ENCODE data around the gene MS4A8. TPM values are rescaled to one million over a fixed set of nuclear protein-coding genes. Genes with fewer than 3 reads are reported as not detected.
"Not testable (repeated sequence)": the region's sequence is repeated elsewhere in the genome, so short reads cannot be mapped to it uniquely, and the experiment has no call there.

MS4A8 gene, protein sequence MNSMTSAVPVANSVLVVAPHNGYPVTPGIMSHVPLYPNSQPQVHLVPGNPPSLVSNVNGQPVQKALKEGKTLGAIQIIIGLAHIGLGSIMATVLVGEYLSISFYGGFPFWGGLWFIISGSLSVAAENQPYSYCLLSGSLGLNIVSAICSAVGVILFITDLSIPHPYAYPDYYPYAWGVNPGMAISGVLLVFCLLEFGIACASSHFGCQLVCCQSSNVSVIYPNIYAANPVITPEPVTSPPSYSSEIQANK
- not detected in 2 replicates for total RNA-seq (2014; rRNA removed; shearing (Covaris generic))

DNA sequence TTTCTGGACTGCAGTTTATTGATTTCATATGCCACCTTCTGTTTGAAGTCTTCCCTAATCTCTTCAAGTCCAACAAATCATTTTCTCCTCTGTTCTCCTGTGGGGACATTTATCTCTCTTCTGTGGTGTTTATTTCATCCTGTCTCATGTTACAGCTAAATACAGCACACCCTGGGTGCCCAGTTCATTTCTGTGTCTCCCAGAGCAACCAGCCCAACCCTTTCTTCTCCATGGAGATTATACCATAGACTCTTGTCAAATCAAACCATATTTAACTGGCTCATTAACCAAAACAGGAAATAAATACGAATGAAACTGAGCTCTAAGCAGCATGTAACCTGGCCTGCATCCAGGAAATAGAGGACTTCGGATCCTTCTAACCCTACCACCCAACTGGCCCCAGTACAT, at the start of gene MS4A8:
MS4A8 (plus strand) TSS at position 329 of the 408 bp plus-strand sequence. CDS start 1,249 bp downstream, outside the sequence.
- DNase-seq (ENCODE audit: low spot score) = no peak

DNA sequence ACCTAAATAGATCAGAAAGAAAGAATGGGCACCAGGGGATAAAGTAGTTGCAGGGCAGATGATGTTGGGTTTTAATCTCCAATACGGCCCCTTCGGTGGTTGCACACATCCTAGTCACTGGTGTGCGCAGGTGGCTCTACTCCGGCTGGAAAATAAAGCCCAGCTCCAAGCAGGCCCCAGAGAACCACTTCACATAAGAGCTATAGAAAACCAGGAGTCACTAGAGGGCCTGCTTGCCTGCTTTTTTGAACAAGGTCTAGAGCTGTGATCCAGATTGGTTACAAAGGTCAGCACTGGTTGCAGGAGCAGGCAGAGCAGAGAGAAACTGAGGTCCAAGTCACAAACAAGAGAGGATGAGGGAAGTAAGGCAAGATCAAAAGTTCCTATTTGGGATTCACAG, 41.5 kb upstream of the MS4A8 start:
- no peak for DNase-seq (ENCODE audit: low spot score)

DNA sequence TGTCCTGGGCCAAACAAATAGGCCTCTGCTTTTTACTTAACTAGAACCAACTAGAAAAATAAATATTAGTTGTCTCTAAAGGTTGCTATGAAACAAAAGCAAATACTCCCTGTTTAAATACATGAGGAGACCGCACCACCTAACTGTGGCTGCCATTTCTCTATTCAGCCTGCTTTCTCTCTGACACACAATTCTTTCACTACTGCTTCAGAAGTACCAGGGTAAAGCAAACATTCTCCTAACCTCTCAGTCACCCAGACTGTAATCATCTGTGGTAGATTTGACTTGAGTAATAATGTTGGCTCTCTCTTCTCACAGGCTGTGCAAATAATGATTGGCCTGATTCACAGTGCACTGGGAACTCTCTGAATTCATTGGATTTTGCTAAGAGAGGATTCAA, 41.0 kb upstream of the MS4A8 start:
- DNase-seq (ENCODE audit: low spot score) = no peak

DNA sequence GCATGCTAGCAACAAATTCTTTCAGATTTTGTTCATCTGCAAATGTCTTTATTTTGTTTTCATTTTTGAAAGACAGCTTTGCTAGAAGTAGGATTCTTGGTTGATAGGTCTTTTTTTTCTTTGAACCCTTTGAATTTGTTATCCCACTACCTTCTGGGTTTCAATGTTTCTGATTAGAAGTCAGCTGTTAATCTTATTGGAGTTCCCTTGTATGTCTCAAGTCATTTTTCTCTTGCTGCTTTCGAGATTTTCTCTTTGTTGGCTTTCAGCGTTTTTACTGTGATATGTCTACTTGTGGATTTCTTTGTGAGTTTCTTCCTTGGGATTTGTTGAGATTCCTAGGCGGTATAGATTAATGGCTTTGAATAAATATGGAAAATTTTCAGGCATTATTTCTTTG, 27.2 kb upstream of the MS4A8 start:
- DNase-seq (ENCODE audit: low spot score) = no peak

DNA sequence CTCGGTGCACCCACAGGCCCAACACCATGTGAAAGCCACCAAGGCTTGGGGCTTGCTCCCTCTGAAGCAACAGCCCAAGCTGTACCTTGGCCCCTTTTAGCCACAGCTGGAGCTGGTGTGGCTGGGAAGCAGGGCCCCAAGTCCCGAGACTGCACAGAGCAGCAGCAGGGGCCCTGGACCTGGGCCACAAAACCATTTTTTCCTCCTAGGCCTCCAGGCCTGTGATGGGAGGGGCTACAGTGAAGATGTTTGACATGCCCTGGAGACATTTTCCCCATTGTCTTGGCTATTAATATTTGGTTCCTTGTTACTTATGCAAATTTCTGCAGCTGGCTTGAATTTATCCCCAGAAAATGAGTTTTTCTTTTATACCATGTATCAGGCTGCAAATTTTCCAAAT, 21.2 kb upstream of the MS4A8 start:
- not testable (repeated sequence) for DNase-seq (ENCODE audit: low spot score)

DNA sequence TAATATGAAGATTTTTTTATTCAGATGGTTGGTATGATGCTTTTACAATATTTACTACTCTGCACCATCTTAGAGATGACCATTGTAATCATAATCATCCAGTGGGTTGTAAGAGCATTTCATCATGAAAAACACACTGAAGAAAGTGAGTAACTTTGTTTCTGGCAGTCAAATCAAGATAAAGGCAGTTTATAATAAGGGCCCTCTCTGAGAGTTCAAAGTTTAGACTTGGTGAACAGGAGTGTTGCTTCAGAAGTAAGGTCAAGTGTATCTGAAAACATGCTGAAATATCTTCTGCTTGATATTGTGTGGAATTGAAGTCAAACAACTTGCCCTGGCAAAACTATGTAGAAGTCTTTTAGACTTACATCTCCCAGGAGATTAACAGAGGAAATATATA, 19.5 kb upstream of the MS4A8 start:
- DNase-seq (ENCODE audit: low spot score) = no peak

DNA sequence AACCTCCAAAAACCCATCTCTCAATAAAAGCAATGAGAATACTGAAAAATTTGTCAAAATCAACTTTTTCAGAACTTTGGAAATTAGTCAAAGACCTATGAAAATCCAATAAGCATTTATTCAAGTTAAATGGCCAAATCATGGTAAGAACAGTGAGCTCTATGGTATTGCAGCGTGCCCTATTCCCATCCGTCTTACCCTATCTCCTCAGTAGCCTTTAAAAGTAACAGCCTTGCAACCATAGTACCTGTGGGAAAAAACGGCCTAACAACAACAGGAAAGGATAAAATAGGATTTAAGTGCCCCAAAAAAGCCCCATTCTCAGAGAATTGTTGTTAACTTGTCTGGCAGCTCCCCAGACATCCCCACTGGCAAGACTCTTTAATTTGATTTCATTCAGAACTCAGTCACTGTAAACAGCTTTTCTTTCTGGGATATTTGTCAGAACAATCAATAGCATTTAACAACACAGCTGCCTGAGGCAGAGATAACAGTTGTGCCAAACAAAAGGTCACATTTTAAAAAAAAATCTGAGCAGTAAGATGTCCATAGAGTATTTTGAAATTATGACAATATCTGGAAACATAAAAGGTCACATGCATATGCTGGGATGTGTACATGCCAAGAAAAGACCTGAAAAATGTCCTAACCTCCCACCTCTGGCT, 18.8 kb upstream of the MS4A8 start:
- no peak for DNase-seq (ENCODE audit: low spot score)

DNA sequence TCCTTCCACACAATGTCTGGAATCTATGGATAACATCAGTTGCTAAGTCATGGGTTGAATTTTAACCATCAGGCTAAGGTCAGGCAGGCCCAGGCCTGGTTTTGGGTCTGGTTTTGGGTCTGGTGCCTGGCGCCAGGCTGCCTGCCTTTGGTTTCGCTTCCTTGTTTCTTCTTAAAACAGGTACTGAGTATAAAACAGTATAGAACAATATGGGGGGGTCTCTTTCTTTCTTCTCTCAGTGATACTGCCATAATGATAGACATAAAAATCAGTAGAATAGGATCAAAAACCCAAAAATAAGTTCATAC, 14.9 kb upstream of the MS4A8 start:
- DNase-seq (ENCODE audit: low spot score) = not testable (repeated sequence)

DNA sequence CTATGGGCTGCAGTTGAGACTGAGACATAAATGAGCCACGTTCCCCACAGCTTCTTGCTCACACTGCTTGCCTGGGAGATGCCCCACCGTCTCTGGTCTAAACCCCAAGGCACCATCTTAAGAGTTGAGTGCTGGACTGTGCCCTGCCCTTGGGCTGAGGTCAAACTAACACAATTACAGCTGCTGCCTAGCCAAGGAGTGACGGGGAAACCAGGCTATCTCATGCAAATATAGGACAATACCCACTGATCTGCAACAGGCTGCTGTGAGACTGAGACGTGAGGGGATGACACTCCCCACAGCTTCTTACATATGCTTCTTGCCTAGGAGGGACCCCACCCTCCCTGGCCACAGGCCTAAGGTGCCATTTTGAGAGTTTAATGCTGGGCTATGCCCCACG, 7.8 kb upstream of the MS4A8 start:
- DNase-seq (ENCODE audit: low spot score) = no peak

DNA sequence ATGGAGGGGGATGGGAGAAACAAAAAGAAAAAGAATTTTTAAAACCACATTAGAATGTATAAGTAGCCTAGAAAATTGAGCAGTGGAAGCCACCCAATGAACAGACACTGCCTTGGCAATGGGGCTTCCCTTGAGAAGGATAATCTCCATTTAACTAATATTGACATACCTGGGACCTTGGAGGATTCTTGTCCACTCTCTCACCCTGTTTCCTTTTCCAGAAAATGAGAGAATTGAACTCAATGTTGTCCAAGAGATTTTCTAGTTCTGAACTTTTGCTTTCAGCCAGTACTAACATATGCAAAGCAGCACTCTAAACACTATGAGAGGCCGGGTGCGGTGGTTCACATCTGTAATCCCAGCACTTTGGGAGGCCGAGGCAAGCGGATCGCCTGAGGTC, 524 bp downstream of the MS4A8 start:
- no peak for DNase-seq (ENCODE audit: low spot score)

DNA sequence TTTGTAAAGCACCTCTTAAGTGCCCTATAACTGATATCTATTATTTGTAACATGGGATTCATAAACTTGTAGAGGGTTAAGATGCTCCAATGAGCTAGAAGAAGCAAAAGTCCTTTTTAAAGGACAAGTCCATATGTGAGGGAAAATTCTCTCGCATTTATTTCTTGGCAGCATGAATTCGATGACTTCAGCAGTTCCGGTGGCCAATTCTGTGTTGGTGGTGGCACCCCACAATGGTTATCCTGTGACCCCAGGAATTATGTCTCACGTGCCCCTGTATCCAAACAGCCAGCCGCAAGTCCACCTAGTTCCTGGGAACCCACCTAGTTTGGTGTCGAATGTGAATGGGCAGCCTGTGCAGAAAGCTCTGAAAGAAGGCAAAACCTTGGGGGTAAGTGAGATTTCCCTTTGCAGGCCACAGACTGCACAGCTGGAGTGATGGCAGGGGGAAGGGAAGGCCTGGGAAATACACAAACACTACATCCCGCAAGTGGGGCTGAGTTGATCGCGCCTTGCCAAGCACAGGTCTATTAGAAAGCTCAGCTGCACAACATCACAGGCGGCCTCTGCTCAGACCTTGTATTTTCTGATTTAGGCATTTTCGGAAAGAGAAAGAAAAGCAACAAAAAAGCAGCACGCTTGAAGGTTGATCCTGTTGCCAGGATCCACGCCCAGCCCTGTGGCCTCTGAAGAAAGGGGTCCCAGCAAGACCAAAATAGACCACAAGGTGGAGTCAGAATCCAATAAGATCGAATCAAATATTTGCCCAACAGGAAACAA, 1.5 kb downstream of the MS4A8 start:
- DNase-seq (ENCODE audit: low spot score) = no peak

DNA sequence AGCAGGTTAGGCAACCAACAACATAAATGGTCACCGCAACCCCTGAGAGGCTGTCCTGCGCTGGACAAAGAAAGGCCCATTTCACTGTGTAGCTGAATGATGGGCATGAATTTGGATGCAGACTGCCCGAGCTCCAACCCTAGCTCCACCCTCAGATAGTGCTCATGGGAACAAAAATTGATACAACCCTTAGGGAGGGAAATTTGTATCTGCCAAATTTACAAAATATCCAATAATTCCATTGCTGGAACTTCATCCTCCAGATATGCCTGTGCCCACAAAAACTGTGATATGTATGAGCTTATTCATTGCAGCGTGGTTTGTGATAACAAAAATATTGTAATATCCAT, 2.0 kb downstream of the MS4A8 start:
- no peak for DNase-seq (ENCODE audit: low spot score)

DNA sequence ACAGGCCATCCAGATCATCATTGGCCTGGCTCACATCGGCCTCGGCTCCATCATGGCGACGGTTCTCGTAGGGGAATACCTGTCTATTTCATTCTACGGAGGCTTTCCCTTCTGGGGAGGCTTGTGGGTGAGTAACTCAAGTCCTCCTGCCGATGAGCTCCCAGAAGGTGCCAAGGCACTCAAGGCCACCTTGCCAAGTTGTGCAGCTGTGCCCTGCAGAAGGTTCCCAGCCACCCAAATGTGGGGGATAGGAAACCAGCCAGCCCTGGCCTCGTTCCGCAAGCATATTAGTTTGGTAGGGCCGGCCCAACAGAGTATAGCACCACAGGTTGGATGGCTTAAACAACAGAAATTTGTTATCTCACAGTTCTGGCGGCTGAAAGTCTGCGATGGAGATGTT, 4.0 kb downstream of the MS4A8 start:
- DNase-seq (ENCODE audit: low spot score) = no peak

DNA sequence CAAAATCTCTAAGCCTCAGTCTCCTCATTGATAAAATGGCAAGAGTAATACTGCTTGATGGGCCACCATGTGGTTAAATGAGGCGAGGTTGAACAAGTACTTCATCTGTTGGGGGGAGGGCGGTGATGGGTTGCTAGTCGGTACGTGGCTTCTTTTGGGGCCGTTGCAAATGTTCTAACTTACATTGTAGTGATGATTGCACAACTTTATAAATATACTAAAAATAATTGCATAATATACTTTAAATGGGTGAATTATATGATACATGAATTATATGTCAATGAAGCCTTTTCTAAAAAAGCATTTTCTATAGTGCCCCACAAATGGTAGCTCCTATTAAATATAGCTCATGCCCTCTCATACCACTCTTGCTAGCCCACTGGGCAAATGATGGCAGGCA, 6.5 kb downstream of the MS4A8 start:
- DNase-seq (ENCODE audit: low spot score) = no peak

DNA sequence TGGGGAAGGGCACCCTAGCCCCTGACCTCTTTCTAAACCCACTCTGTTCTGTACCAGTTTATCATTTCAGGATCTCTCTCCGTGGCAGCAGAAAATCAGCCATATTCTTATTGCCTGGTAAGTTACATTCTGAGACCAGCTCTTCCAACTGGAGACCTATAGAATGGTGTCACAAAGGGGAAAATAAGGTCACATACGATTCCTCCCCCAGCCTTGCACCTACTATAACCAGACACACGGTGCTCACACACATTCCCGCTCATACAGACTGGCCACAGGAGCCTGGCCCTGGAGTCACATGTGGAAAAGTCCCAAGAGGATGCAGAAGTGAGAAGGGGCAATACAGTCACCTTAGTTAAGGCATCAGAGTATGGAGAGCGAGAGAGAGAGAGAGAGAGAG, 7.5 kb downstream of the MS4A8 start:
- DNase-seq (ENCODE audit: low spot score) = no peak

DNA sequence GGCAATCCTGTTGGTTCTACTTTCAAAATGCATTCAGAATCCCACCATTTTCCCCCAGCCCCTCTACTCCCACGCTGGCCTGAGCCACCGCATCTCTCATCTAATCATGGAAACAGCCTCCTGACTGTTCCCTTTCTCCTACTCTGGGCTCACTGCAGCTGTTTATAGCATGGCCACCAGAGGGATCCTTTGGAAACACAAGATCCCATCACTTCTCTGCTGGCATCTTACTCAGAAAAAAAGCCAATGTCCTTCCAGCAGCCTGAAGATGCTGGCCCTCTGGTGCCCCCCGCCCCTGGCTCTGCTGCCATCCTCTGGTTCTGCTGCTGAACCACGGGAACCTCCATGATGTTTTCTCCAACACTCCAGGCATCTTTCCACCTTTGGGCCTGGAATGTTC, 11.1 kb downstream of the MS4A8 start:
- no peak for DNase-seq (ENCODE audit: low spot score)

DNA sequence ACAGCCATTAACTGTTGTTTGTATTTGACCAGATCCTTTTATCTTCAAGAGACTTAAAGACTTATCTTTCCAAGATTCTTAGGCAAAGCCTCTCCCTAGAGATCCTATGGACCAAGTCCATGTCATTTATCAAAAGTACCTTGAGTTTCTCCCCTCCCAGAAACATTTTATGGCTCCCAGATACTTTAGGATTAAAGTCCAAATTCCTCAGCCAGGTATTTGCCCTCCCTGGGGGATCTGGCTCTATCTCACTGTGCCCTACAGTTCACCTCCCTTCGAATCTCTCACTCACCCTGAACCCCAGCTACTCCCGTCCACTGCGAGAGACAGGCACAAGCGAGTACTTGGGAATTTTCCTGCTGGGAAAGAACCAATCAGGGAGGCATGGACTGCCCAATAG, 11.9 kb downstream of the MS4A8 start:
- DNase-seq (ENCODE audit: low spot score) = no peak

DNA sequence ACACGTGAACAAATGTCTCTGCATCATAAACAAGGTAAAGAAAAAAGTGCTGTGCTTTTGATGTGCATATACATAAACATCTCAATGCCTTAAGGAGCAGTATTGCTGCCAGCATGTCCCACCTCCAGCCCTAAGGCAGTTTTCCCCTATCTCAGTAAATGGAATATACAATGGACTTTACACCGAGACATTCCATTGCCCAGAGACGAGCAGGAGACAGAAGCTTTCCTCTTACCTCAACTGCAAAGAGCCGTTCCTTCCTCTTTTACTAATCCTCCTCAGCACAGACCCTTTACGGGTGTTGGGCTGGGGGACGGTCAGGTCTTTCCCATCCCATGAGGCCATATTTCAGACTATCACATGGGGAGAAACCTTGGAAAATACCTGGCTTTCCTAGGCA, 14.0 kb downstream of the MS4A8 start:
- DNase-seq (ENCODE audit: low spot score) = not testable (repeated sequence)

DNA sequence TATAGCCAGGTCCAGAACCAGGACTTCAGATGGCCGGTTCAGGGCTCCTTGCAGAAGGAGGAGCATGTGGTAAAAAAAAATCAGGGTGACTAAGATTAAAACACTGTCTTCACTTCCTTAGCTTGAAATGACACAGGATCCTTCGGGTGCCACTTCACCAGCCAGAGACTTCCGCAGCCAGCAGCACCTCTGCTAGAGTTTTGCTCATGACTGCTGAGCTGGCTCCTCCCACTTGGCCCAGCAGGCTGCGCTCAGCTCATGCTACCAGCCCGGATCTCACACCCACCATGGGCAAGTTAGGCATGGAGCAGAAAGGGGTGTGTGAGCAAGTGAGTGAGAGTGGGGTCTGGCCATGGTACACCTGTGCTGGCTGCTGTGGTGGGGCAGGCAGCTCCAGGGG, 18.5 kb downstream of the MS4A8 start:
- DNase-seq (ENCODE audit: low spot score) = no peak

DNA sequence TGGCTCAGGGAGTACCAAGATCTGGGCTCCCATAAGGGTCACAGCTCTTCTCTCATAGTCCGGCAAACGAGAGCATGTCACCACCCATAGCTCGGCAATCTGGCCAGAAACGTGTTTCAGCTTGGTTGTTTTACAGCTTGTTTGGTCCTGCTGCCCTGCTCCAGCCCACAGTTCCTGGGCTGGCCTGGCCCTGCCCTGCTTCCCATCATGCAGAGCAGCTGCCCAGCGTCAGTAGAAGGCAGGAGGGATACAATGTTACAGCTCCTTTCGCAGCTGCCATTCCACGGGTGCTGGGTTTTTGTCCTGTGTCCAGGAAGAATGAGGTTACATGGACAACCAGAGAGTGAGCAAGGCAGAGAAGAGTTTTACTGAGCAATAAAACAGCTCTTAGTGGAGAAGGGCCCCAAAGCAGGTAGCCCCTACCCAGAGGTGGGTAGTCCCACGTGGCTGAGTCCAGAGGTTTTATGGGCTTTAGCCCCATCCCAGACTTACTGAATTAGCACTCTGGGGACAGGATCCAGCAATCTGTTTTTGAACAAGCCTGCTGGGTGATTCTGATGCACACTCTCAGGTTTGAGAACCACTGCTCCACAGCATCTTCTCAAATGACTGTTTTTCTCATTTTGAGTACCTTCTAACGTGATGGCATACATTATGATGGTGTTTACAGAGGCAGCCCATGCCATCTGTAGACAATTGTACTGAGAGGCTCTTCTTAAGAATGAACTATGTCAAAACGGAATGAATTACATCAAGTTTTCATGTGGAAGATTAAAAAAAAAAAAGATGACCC, 19.3 kb downstream of the MS4A8 start:
- no peak for DNase-seq (ENCODE audit: low spot score)

DNA sequence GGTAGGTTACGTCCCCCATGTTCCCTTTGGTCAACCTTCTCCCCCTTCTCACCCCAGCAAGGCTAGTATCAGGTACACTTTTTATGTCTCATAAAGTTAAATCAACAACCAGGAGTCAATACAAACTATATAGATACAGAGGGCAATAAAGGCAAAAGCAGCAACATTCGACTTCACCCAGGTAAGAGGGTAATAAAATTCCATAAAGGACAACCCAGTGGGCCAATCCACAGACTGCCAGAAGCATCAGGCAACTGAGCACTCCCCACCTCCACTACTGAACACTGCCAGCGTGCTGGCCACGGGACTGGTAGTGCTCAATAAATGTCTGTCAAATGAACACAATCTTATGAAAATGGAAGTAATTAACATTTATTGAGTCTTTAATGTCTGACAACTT, 20.0 kb downstream of the MS4A8 start:
- no peak for DNase-seq (ENCODE audit: low spot score)

DNA sequence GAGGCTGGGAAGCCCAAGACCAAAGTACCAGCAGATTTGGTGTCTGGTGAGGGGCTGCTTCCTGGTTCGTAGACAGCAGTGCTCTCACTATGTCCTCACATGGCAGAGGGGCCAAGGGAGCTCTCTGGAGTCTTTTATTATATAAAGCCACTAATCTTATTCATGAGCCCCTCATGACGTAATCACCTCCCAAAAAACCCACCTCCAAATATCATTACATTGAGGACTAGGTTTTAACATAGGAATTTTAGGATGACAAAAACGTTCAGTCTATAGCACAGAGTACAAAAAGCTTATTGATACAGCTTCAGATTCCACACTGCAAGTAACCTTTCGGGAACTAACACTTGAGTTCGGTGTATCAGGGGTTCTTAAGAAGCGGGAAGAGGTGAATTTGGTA, 21.0 kb downstream of the MS4A8 start:
- DNase-seq (ENCODE audit: low spot score) = no peak

DNA sequence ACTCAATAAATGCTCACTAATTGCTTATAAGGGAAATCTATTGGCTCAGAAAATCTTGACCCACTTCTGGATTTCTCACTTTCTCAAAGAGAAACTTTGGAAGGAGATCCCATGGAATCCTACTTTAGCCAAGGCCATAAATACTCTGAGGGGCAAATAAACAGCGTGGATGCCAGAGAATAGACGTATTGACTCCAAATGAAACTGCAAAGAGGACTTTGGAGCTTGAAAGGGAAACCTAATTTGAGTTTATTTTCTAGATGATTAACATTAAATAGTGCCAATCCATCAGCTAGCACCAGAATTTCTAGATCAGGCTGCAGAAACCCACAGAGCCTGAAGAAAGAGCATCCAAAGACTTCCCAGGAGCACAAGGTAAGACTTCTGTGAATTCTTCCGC, 25.0 kb downstream of the MS4A8 start, which contains the start of gene MS4A18:
MS4A18 (plus strand) TSS at position 301 of the 400 bp plus-strand sequence.
- DNase-seq (ENCODE audit: low spot score) = no peak
